GM12891 (cell line): ENCODE data around the gene IL1RL1.

Experiments
- POLR2A ChIP-seq: IDR thresholded peaks from 2 replicates; pipeline ENCODE4 v1.6.1; 2011; ENCODE audit warnings: low read depth, low read length, control low read depth
- POLR2AphosphoS5 ChIP-seq: IDR thresholded peaks from 2 replicates; pipeline ENCODE4 v1.6.1; 2011; ENCODE audit warnings: low read depth, low read length, control low read depth
- POU2F2 ChIP-seq: IDR thresholded peaks from 2 replicates; pipeline ENCODE4 v1.6.1; 2011; ENCODE audit warnings: low read depth, mild to moderate bottlenecking, control low read depth, low read length, moderate library complexity
- TAF1 ChIP-seq: IDR thresholded peaks from 2 replicates; pipeline ENCODE4 v1.6.1; 2011; ENCODE audit warnings: low read depth, low read length, control low read depth

DNA sequence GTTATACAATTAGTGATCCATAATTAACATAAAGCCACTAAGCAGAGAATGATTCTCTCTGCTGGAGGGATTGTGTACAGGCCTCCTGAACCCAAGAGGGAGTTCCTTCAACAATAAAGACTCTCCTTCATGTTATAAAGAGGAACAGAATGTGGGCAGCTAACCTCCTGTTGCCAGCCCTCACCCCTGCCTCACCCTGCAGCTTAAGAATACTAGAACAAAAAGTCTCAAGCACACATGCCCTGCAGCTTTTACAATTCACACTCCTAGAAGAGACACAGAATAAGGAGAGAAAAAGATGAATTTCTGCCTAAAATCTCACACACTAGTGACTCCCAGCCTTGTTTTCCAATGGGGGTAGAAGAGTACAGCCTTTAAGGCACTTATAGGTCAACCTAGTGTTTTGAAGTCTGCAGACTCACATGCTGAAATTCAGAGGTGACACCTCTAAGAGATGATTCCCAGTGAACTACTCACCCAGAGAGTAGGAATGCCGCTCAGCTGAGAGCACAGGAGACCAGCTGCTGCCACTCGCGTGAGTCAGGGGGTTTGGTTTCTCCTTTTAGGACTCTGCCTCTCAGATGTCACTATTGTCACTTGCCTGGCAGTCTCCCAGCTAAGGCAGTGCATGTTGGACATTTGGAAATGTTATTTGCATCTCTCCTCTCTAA, 32.5 kb upstream of the IL1RL1 start:
- TF ChIP-seq POLR2A (no peak), POLR2AphosphoS5 (no peak), TAF1 (no peak), POU2F2 (no peak)
